Cardiac muscle cell (in vitro differentiated cells and primary cell): ENCODE data around the gene DBX2. TPM values are rescaled to one million over a fixed set of nuclear protein-coding genes. Genes with fewer than 3 reads are reported as not detected.
"Not testable (repeated sequence)": the region's sequence is repeated elsewhere in the genome, so short reads cannot be mapped to it uniquely, and the experiment has no call there.

Experiments
- DNase-seq, 2 donors: peaks; one replicate each; pipeline versions ENCODE4 v3.0.0 to v3.0.0-alpha.2; 2010 to 2017; ENCODE audit warnings: low read depth in 1 of 2, low spot score in 1 of 2
- H3K27ac ChIP-seq: fragments of 200-600 bp; sonication (generic); 2 replicates; pipeline ENCODE4 v1.5.1; 2016
- H3K27me3 ChIP-seq: fragments of 200-600 bp; sonication (generic); 2 replicates; pipeline ENCODE4 v1.6.0; 2016; ENCODE audit warnings: control low read depth
- H3K36me3 ChIP-seq: fragments of 200-600 bp; sonication (generic); 2 replicates; pipeline ENCODE4 v1.5.1; 2016; ENCODE audit warnings: control low read depth
- H3K4me1 ChIP-seq: fragments of 200-600 bp; sonication (generic); 2 replicates; pipeline ENCODE4 v1.8.1; 2017; ENCODE audit warnings: low read depth, mild to moderate bottlenecking, mixed run types
- H3K4me3 ChIP-seq: fragments of 200-600 bp; sonication (generic); 2 replicates; pipeline ENCODE4 v1.5.1; 2016; ENCODE audit warnings: mild to moderate bottlenecking
- H3K9me3 ChIP-seq: fragments of 200-600 bp; sonication (generic); 2 replicates; pipeline ENCODE4 v1.5.1; 2017; ENCODE audit warnings: low read depth, mild to moderate bottlenecking, control low read depth
- CTCF ChIP-seq: IDR thresholded peaks from 2 replicates; pipeline ENCODE4 v1.5.1; 2012; ENCODE audit warnings: low read depth, mild to moderate bottlenecking, low read length
- polyA plus RNA-seq: library from polyadenylated mRNA; unstranded; fragments of >200 nt; fragmentation: Nextera tagmentation; extraction: Ambion mirVana; gene quantifications from 2 replicates; pipeline ENCODE4 v1.2.1, GENCODE V29; 2016
- total RNA-seq: library from RNA; depleted of rRNA; stranded (reverse); fragments of >200 nt; gene quantifications from 2 replicates; pipeline ENCODE4 v1.2.3, GENCODE V29; 2016

DBX2 gene
- total and polyA plus RNA-seq, 2 experiments from 2014 or later, result not detected

- Histone ChIP-seq H3K27me3 (no peaks in the 10 kb centered on the region), H3K27ac (no peak overlapping the region), H3K4me3 (no peak overlapping the region), H3K4me1 (no peaks in the 10 kb centered on the region), H3K36me3 (no peaks in the 10 kb centered on the region), H3K9me3 (no peaks in the 10 kb centered on the region)
- TF ChIP-seq CTCF, result no peak
- DNase-seq, result no peak
These were observed 51.5 kb downstream of the DBX2 start for GRCh38 chr12:44999355-44999754.

- Histone ChIP-seq H3K27ac (no peak overlapping the region), H3K4me1 (no peaks in the 10 kb centered on the region), H3K9me3 (no peaks in the 10 kb centered on the region), H3K36me3 (no peaks in the 10 kb centered on the region), H3K27me3 (no peaks in the 10 kb centered on the region), H3K4me3 (no peak overlapping the region)
- DNase-seq, result no peak
- TF ChIP-seq CTCF, result no peak
These were observed 57.7 kb downstream of the DBX2 start for GRCh38 chr12:44993161-44993560.

GRCh38 chr12:44984863-44985262 lies 66.0 kb downstream of the DBX2 start:
- H3K9me3 ChIP-seq, H3K4me3 ChIP-seq, H3K4me1 ChIP-seq, DNase-seq, H3K36me3 ChIP-seq, H3K27me3 ChIP-seq, H3K27ac ChIP-seq: not testable (repeated sequence)

- Histone ChIP-seq H3K27me3 (no peaks in the 10 kb centered on the region), H3K9me3 (no peaks in the 10 kb centered on the region), H3K4me3 (no peak overlapping the region)
These were observed 71.0 kb downstream of the DBX2 start for GRCh38 chr12:44979918-44980317.

GRCh38 chr12:44976246-44976645 lies 74.7 kb downstream of the DBX2 start:
- no peaks in the 10 kb centered on the region for H3K27me3 ChIP-seq
- no peak overlapping the region for H3K27ac ChIP-seq
- no peak overlapping the region for H3K4me3 ChIP-seq
- peak in 1 of 2 donors; percentile 0 for DNase-seq
- no peaks in the 10 kb centered on the region for H3K9me3 ChIP-seq
- no peaks in the 10 kb centered on the region for H3K36me3 ChIP-seq
- H3K4me1 ChIP-seq, result no peaks in the 10 kb centered on the region
- TF ChIP-seq CTCF, result no peak

More at GRCh38 chr12:44979918-44980317, 71.0 kb downstream of the DBX2 start:
- no peak for TF ChIP-seq CTCF
- Histone ChIP-seq H3K27ac (no peak overlapping the region), H3K4me1 (no peaks in the 10 kb centered on the region), H3K36me3 (no peaks in the 10 kb centered on the region)
- DNase-seq, result no peak

GRCh38 chr12:44972746-44973421 lies 78.0 kb downstream of the DBX2 start:
- H3K9me3 ChIP-seq, result no peaks in the 10 kb centered on the region
- H3K36me3 ChIP-seq, result no peaks in the 10 kb centered on the region
- DNase-seq, result peak; percentile 11 to 39
- no peaks in the 10 kb centered on the region for H3K27me3 ChIP-seq
- H3K4me3 ChIP-seq, result no peak overlapping the region
- no peak overlapping the region for H3K27ac ChIP-seq
- TF ChIP-seq CTCF, result peak; percentile 49
- H3K4me1 ChIP-seq, result no peaks in the 10 kb centered on the region
